ENCODE data around the gene SCNN1A.

The SCNN1A gene

DNA sequence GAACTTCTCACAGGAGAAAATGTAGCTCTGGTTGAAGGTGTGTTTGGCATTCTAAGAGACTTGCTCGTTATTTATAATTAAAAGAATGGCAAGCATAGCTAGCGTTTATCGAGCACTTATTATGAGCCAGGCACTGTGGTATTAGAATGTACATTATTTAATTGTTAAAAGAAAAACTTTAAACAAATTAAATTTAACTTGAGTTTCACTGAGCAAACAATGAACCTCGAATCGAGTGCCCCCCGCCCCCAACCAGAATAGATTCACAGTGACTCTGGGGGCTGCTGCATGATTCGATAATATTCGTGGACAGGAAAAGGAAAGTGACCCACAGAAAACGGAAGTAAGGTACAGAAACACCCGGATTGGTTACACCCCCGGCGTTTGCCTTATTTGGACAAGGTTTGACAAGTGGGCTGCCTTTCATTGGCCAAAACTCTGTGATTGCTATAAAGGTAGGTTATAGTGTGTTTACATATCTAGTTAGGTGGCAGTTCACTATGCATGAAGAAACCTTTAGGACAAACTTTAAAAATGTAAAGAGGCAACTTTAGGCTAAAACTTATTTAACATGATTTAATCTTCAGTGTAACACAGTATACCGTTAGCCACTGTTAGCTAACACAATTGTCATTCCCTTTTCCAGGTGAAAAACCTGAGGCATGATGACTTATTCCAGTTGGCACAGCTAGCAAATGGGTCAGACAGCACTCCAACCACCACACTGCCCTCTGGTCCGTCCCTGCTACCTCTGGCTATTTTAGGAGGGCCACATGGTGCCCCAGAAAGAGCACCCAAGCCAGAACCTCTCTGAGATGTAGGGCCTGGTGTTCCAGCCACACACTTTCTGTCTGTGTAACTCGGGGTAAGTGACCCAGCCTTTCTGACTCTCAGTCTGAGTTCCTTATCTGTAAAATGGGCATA lies 7.1 kb downstream of the SCNN1A start:
- DNase-seq, result no peak

DNA sequence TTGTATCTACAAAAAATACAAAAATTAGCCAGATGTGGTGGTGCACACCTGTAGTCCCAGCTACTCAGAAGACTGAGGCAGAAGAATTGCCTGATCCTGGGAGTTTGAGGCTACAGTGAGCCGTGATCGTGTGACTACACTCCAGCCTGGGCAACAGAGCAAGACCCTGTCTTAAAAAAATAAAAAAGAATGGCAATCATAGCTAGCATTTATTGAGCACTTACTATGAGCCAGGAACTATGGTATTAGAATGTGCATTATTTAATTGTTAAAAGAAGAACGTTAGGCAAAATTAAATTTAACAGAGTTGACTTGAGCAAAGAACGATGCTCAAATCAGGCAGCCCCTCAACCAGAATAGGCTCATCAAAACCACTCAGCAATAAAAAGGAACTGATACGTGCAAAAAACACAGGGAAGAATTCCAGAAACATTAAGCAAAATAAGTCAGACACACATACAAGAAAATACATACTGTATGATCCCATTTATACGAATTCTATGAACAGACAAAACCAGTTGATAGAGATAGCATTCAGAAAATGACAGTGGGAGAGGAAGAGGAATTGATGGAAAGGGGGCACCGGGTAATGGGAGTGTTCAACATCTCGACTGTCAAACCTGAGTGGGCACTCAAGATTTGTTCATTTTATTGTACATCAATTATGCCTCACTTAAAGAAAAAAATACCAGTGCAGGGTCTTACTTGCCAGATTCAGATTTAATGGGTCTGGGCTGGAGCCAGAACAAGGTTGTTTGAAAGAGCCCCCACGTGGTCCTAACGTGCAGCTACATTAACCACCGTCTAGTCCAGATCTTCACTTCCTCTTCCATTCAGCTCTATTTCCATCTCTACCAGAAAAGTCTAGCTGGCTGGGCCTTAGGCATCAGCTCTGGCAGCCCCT lies 8.0 kb downstream of the SCNN1A start:
- peak; percentile 26 for DNase-seq

DNA sequence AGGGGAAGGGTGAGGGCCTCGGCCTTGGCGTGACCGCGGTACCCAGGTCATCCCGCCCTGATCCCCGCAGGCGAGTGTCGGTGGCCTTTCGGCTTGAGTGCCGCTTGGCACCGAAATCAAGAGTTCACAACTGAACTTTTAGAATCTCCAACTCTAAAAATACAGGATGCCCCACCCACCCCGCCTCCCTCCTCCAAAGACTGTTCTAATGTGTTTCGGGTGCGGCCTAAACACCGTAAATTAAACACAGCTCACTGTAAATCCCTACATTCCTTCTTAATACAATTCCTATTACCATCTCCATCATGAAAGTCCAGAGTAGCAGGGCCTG lies 11.4 kb downstream of the SCNN1A start:
- DNase-seq, result no peak

DNA sequence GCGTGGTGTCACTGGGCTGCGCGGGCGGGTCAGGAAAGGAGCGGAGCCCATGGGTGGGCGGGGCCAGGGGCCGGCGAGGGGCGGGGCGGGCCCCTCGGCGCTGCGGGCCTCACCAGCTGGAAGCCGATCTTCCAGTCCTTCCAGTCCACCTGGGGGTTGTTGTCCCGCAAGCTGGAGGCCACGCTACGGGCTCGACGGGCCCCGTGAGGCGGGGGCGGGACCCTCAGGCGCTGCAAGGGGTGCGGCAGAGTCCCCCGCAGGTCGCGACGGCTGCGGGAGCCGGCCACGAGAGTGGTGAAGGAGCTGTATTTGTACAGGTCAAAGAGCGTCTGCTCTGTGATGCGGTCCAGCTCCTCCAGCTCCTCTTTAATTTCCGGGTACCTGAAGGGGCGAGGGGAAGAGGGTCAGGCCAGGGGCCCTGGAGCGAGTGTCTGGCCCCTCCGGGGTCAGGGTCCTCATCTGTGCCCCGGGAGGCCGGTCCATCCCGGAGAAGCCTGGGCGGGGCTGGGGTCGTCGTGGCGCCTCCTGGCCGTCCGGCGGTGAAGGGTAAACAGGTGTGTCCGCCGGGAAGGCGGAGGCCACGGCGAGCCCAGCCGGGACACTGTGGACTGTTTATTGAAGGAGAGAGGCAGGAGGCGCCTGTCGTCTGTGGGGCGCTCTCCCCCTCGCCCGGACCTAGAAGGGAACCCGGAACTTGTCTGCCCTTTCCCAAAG lies 11.9 kb downstream of the SCNN1A start:
- peak; percentile 33 for DNase-seq

DNA sequence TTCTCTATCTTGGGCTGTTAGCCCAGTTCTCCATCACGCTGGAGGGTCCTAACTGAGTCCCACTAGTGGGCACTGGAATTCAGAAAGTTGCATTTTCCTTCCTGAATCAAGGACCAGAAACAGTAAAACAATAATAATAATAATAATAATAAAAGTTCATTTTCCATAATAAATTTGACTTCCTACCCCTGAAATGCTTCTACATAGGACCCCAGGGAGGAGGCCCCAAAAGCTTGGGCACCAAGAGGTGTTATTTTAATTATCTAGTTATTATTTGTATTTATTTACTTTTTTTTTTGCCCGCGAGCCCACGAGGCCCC lies 12.4 kb downstream of the SCNN1A start:
- no peak for DNase-seq

DNA sequence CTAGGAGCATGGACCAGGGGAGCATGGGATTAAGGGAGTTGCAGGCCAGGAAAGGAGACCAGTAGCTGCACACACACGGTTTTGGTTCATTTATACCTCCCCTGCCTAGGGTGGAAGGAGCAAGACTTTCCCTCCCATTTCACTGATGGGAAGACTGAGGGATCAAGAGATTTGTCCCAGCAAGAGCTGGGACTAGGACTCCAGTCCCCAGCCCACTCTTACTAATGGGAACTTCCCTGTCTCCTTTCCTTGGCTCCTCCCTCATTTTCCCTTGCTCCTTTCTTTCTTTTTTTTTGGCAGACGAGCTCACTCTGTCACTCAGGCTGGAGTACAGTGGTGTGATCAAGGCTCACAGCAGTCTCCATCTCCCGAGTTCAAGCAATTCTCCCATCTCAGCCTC lies 13.0 kb downstream of the SCNN1A start:
- DNase-seq, result no peak

DNA sequence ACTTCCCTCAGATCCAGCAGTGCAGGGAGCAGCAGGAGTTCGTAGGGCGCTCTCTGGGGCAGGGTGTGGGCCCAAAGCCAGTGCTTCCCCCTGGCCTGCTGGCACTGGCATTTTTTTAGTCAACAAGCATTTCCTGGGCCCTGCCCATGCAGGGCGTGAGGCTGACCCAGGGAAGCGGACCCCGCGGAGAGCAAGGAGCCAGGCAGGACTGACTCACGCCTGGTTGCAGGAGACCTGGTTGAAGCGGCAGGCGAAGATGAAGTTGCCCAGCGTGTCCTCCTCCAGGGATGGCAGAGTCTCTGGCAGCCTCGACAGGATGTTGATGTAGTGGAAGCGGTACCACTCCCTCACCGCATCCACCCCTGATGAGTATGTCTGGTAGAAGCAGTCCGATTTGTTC lies 13.5 kb downstream of the SCNN1A start:
- no peak for DNase-seq

DNA sequence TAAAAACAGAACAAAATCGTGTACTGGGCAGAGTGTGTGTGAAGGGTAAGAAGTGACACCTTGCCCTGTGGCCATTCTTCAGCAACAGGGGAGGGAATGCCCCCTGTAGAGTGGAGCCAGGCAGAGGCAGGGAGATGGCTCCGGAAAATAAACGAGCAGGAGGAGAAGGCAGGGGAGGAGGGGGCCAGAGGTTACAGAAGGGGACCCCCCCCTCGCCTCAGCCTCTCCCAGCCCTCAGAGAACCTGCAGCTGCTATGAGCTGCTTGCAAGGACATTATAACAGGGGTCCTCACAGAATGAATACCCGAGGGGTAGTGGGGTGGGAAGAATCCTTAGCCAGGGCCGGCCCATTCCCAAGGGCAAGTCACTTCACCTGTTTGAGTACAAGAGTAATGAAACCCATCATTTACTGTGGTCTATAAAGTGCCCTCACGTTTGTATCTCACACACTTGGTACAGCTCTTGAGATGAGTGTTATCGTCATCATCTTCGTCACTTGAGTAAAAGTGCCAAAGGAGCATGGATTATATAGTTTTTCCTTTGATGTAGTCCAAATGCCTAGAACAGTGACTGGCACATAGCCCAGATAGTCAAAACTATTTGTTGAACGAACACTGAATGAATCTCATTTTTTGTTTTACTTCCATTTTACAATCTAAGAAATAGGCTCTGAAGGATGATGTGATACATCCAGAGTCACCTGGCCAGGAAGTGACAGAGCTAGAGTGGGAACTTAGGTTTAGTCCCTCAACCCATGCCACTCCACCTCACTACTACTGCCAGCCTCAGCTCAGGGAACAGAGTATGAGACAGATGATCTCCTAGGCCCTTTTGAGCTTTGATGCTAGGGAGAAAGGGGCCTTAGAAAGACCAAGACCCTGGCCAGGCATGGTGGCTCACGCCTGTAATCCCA lies 14.5 kb downstream of the SCNN1A start:
- DNase-seq, result no peak

DNA sequence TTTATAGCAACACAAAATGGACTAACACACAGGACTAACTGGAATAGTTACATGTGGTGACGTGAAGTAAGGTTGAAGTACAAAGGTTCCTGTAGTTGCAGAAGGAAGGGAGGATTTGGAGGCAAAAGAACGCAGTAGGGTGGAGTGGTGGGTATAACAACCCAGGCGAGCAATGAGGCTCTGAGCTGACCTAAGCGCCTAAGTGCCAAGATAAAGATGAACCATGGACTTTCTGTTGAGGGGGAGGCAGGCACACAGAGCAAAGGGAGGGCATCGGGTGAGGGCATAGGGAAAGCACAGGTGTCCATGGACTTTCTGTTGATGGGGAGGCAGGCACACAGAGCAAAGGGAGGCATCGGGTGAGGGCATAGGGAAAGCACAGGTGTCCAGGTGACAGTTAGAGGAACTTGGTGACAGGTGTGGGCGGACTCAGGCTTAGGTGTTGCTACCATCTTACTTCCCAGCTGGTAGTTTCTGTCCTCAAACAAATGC lies 15.2 kb downstream of the SCNN1A start:
- no peak for DNase-seq

DNA sequence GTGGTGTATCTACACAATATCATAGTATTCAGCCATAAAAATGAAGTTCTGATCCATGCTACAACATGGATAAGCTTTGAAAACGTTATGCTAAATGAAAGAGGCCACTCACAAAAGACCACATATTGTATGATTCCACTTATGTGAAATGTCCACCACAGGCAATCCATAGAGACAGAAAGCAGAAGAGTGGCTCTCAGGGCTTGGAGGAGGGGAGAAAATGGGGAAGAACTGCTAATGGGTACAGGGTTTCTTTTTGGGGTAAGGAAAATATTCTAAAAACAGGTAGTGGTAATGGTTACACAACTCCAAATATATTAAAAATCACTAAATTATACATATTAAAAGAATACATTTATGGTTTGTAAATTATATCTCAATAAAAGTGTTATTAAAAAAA lies 16.5 kb downstream of the SCNN1A start:
- DNase-seq, result no peak

DNA sequence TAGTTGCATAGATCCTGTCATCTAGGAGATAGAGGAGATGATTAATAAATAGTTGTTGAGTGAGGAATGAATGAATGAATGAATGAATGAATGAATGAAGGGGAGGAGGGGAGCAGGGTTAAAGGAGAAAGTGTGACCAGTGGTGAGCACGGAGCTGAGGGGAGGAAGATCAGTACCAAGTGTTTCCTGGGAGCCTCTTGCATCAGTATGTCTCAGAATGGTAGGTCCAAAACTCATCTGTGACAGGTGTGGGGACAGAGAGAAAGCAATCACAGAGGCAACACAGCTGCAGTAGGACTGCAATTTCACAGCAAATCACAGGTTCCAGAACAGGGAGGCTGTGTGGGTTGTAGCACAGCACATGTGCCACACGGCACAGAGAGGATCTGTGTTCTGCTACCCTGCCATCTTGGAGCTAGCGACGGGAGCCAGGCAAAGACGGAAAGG lies 19.0 kb downstream of the SCNN1A start:
- no peak for DNase-seq

DNA sequence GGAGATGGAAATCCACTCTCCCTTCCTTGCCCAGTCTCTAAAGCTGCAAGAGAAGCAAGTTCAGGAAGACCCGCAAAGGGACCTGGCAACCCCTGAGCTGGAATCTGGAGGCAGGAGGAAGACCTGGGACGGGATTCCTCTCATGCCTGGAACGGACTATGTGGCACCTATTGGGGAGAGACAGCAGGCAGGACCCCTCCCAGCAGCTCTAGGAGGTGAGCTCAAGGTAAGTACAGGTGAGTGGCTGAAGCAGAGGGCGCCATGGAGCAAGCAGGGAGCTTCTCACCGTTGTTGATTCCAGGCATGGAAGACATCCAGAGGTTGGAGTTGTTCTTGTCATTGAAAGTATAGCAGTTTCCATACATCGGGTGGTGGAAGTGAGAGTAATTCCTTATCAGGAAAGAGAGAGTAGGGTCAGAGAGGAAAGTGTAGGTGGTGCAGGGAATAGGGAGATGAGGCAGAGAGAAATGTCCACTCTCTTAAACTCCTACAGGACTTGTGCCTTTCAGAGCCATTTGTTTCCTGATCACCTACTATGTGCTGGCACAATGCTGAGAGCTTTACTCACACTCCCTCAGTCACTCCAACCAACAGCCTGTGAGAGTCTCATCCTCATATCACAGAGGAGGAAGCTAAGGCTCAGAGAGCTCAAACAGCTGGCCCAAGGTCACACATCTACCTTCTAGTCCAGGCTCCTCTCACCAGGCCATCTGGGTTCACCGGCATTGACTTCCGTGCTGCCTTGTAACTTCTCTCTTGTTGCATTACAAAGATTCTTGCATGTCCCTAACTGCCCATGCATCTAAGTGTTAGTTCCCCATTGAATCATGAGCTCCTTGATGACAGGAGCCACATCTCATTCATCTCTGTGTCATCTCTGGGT lies 19.6 kb downstream of the SCNN1A start:
- no peak for DNase-seq

DNA sequence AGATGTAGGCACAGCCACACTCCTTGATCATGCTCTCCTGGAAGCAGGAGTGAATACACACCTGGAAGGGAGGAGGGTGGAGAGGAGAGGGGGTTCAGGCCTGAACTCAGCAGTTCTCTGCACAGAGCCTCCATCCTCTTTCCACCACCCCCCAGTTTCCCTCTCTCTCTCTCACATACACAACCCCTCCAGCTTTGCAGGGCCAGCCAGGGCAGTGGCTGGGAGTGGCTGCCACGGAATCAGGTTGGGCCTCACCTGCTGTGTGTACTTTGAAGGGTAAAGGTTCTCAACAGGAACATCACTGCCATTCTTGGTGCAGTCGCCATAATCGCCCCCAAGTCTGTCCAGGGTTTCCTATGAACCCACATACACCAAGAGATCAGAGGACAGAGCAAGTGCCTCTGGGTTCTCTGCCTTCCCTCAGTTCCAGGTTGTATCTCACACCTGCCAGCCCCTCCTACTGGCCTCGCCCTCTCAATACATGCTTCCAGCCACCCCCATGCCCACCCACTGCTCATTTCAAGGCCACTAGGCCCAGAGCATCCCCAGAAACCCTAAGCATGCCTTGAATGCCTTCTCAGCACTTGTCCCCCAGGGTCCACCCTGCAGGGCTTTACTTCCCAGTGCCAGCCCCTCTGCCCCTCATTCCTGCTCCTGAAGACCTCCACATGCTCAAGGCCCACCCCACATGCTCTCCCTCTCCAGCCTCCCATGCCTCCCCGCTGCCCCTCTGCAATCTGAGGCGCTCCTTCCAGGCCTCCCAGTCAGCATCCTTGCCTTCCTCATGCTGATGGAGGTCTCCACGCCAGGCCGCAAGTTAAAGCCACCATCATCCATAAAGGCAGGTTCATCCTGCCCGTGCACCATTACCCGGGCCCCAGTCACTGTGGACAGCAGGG lies 20.6 kb downstream of the SCNN1A start:
- no peak for DNase-seq

DNA sequence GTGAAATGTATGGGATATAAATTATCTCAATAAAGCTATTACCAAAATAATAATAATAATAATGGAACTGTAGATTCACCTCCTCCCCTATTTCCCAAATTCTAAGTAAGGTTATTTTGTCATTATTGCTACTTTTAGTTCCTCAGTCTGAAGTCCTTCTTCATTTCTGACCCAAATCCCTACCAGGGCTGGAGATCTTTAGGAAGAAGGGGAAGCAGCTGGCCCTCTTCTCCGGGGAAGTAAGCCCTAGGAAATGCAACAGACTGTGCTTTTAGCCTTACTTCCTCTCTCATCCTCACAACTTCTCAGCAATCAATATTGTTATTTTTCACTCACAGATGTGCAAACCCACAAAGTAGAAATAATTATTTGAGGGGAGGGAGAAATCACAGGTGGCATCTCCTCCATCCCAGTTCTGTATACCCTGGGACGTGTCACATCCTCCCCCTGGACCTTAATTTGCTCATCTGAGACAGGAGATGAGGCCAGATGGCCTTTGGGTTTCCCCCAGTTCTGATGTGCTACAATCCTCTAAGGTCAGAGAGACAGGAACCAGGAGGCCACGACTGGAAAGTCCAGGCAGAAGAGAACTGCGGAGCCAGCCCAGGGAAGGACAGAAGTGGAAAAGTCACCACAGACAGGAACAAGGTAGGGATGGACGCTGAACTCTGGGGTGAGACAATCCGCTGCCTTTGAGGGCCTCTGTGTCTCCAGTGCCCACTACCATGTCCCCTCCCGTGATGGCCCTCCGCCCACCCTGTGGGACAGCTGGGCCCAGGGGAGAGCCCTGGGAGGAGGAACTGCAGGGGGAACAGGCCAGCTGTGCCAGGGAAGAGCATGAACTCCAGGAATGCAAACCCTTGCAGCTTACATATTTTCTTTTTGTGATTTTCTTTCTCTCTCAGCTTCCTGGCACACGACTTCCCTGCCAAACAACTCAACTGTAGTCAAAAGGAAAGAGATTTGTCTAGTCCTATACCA lies 22.9 kb downstream of the SCNN1A start:
- no peak for DNase-seq

DNA sequence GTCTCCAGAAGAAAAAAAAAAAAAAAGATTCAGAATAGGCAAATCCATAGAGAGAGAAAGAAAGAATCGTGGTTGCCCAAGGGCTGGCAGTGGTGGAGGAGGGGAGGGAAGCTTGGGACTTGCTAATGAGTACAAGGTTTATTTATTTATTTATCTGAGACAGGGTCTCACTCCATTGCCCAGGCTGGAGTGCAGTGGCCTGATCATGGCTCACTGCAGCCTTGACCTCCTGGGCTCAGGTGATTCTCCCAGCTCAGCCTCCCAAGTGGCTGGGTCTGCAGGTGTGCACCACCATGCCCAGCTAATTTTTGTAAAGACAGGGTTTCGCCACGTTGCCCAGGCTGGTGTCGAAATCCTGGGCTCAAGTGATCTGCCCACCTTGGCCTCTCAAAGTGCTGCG lies 23.7 kb downstream of the SCNN1A start:
- no peak for DNase-seq

DNA sequence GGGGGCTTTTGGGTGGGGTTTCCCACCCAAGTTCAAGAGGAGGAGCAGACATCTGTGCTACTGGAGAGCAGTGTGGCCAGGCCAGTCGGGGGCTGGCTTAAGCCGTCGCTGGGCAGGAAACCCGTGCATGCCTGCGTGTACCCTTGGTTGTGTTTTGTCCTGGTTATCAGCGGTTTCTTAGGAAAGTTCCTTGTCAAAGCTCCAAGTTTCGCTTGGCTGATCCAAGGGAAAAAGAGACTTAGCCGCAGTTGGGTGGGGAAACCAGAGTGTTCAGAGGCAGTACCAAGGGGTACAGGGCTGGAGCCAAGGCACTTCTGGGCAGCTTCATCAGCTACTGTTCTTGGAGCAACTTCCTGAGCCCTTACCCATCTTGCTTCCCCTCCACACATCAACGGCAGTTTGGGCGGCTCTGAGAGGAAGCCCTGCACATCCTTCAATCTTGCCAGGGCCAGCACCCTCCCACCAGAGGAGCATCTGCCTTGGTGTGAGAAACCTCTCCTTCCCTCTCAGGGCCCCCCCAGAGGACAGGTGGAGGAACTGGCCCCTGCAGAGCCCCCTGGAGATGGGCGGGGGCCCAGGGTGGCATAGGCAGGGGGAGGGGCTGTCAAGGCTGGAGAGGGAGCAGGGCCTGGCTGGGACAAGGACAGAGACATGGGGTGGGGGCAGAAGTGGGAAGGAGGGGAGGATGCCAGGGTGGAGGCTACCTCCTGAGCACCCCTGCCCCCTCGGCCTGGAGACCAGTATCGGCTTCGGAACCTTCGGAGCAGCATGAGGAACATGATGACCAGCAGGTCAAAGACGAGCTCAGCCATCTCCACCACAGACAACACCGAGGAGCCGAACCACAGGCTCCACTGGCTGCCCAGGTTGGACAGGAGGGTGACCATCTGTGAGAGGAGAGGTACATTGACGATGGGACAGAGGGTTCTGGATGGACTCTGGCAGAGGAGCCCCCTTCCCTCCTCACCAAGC lies 27.7 kb downstream of the SCNN1A start:
- DNase-seq, result no peak

DNA sequence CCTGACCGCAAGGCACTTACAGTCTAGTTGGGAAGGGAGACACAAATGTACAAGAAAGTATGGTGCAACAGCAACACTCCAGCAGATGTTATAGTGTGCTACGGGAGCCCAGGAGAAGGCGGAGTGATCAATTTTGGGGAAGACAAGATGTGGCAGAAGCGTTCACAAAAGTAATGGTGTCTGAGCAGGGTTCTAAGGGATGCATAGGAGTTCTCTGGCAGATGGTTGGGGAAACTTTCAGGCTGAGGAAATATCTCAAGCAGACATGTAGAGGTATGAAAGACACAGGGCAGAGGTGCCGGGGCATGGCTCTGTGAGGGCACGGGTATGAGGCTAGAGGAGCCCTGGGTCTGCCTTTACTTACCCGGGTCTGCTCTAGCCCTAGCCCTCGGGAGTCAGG lies 28.4 kb downstream of the SCNN1A start:
- DNase-seq, result no peak

Measured in midbrain (tissue), 1 donor.